ENCODE measurements around the gene PHYHD1. TPM values are rescaled to one million over a fixed set of nuclear protein-coding genes. Genes with fewer than 3 reads are reported as not detected.

Gene PHYHD1
- 1 to 10 TPM; 2.7 to 7.1 (median 4.1) TPM for polyA plus RNA-seq

GRCh38 chr9:128920381-128921058 is at the start of gene PHYHD1:
TSS of gene PHYHD1 (plus strand) at chr9:128920982. CDS start at chr9:128922324, 1,342 bp downstream.
- no peaks in the 10 kb centered on the region for H3K9me3 Mint-ChIP-seq
- H3K27me3 Mint-ChIP-seq (ENCODE audit: low read depth in 3 of 3): peaks cover 2 to 4% (median 2%) of the 10 kb centered on the region in 3 donors
- H3K27ac Mint-ChIP-seq: peak within 1 kb of the TSS; percentile 85 to 95 (median 90)
- peak within 1 kb of the TSS; percentile 40 to 84 (median 59) for H3K4me3 Mint-ChIP-seq
- peaks cover 29 to 32% of the 10 kb centered on the region in 2 donors for H3K4me1 Mint-ChIP-seq
- no peak for DNase-seq
- H3K36me3 Mint-ChIP-seq: peaks cover 0 to 24% (median 6%) of the 10 kb centered on the region in 3 donors

DNA sequence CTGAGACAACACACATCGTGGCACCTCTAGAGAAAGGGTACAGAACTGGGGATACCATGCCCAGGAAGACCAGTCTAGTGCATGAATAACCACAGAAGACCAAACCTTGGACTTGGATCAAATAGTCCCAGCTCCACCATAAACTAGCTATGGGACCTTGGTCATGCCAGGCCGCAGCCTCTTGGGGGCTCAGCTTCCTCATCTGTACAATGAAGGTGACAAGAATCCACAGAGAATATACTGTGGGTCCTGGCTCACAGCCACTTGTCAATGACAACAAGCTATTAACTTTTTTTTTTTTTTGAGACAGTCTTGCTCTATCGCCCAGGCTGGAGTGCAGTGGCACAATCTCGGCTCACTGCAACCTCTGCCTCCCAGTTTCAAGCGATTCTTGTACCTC is 42.9 kb upstream of the PHYHD1 start:
- Mint-ChIP-seq H3K4me3 (no peak overlapping the region), H3K9me3 (no peaks in the 10 kb centered on the region), H3K4me1 (peaks cover 18 to 22% of the 10 kb centered on the region in 2 donors), H3K27me3 (ENCODE audit: low read depth in 3 of 3) (peaks cover 6 to 8% (median 7%) of the 10 kb centered on the region in 3 donors), H3K36me3 (no peaks in the 10 kb centered on the region), H3K27ac (no peak overlapping the region)
- DNase-seq: no peak

GRCh38 chr9:128881884-128882676 is 38.7 kb upstream of the PHYHD1 start, which contains the start of the genes KYAT1 and LRRC8A:
TSS of gene KYAT1 (minus strand) at chr9:128881950. CDS start at chr9:128845405, 36,545 bp downstream.
TSS of gene LRRC8A (plus strand) at chr9:128882133. CDS start at chr9:128907165, 25,032 bp downstream.
- peak; percentile 97 for DNase-seq
- peaks cover 58 to 59% of the 10 kb centered on the region in 2 donors for H3K4me1 Mint-ChIP-seq
- peaks cover 7 to 8% (median 8%) of the 10 kb centered on the region in 3 donors for H3K27me3 Mint-ChIP-seq (ENCODE audit: low read depth in 3 of 3)

GRCh38 chr9:128882677-128883603 is 37.8 kb upstream of the PHYHD1 start:
- peaks cover 65 to 66% of the 10 kb centered on the region in 2 donors for H3K4me1 Mint-ChIP-seq
- no peak for DNase-seq
- H3K36me3 Mint-ChIP-seq: peaks cover 3 to 8% (median 5%) of the 10 kb centered on the region in 3 donors
- H3K9me3 Mint-ChIP-seq: no peaks in the 10 kb centered on the region
- H3K27me3 Mint-ChIP-seq (ENCODE audit: low read depth in 3 of 3): peaks cover 7 to 8% (median 8%) of the 10 kb centered on the region in 3 donors
- peak overlapping the region; percentile 90 to 97 (median 94) for H3K27ac Mint-ChIP-seq
- H3K4me3 Mint-ChIP-seq: peak overlapping the region; percentile 92 to 99 (median 98)

More at GRCh38 chr9:128881884-128882676, 38.7 kb upstream of the PHYHD1 start, which contains the start of the genes KYAT1 and LRRC8A:
- no peaks in the 10 kb centered on the region for H3K9me3 Mint-ChIP-seq
- peak within 1 kb of the TSS; percentile 92 to 98 (median 98) for H3K27ac Mint-ChIP-seq
- peaks cover 3 to 8% (median 5%) of the 10 kb centered on the region in 3 donors for H3K36me3 Mint-ChIP-seq
- H3K4me3 Mint-ChIP-seq: peak within 1 kb of the TSS; percentile 98 to 99 (median 98)

GRCh38 chr9:128884164-128884563 is 36.6 kb upstream of the PHYHD1 start:
- Mint-ChIP-seq H3K27me3 (ENCODE audit: low read depth in 3 of 3) (peaks cover 7 to 8% (median 8%) of the 10 kb centered on the region in 3 donors), H3K27ac (peak overlapping the region; percentile 83 to 97 (median 91)), H3K9me3 (no peaks in the 10 kb centered on the region), H3K4me1 (peaks cover 77 to 79% of the 10 kb centered on the region in 2 donors), H3K36me3 (peaks cover 3 to 14% (median 5%) of the 10 kb centered on the region in 3 donors), H3K4me3 (peak overlapping the region; percentile 92 to 99 (median 98))
- no peak for DNase-seq

DNA sequence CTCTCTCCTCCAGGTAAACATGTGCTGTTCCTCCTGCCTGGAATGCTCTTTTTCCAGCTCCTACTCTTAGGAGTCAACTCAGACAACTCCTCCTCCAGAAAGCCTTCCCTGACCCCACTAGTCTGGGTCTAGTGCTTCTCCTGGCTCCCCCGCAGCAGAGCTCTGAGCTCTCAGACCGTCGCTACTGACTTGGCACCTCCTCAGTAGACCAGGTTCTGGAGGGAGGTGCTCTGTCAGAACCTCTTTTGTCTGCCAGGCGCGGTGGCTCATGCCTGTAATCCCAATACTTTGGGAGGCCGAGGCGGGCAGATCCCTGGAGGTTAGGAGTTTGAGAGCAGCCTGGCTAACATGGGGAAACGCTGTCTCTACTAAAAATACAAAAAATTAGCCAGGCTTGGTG is 35.4 kb upstream of the PHYHD1 start:
- H3K4me3 Mint-ChIP-seq: peak overlapping the region in 4 of 5 donors; percentile 46 to 99 (median 68)
- H3K9me3 Mint-ChIP-seq: no peaks in the 10 kb centered on the region
- DNase-seq: no peak
- peaks cover 76 to 79% of the 10 kb centered on the region in 2 donors for H3K4me1 Mint-ChIP-seq
- peaks cover 3 to 15% (median 5%) of the 10 kb centered on the region in 3 donors for H3K36me3 Mint-ChIP-seq
- peak overlapping the region; percentile 73 to 88 (median 83) for H3K27ac Mint-ChIP-seq
- peaks cover 7 to 8% (median 8%) of the 10 kb centered on the region in 3 donors for H3K27me3 Mint-ChIP-seq (ENCODE audit: low read depth in 3 of 3)

DNA sequence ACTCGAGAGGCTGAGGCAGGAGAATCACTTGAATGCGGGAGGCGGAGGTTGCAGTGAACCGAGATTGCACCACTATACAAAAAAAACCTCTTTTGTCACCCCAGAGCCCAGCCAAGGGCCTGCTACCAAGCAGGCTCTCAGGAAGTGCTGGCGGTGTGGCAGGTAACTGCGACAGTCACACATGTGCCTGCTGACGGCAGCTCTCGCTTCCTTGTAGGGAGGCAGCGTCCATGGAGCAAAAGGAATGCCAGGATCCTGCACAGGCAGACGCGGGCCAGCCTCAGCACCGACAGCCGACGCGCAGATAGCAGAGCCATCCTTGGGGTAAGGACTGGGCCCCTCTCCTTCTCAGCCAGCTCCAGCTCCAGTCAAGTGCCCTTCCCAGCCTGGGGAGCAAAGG is 35.0 kb upstream of the PHYHD1 start:
- peak overlapping the region; percentile 58 to 88 (median 83) for H3K27ac Mint-ChIP-seq
- peaks cover 3 to 18% (median 5%) of the 10 kb centered on the region in 3 donors for H3K36me3 Mint-ChIP-seq
- H3K4me3 Mint-ChIP-seq: peak overlapping the region in 2 of 5 donors; percentile 50 to 65
- no peak for DNase-seq
- peaks cover 6 to 7% (median 6%) of the 10 kb centered on the region in 3 donors for H3K27me3 Mint-ChIP-seq (ENCODE audit: low read depth in 3 of 3)
- peaks cover 72 to 75% of the 10 kb centered on the region in 2 donors for H3K4me1 Mint-ChIP-seq
- no peaks in the 10 kb centered on the region for H3K9me3 Mint-ChIP-seq

- H3K4me3 Mint-ChIP-seq: peak overlapping the region in 2 of 5 donors; percentile 50 to 65
- no peaks in the 10 kb centered on the region for H3K9me3 Mint-ChIP-seq
- H3K36me3 Mint-ChIP-seq: peaks cover 3 to 18% (median 5%) of the 10 kb centered on the region in 3 donors
- H3K27me3 Mint-ChIP-seq (ENCODE audit: low read depth in 3 of 3): peaks cover 6 to 7% (median 6%) of the 10 kb centered on the region in 3 donors
- H3K4me1 Mint-ChIP-seq: peaks cover 70% of the 10 kb centered on the region in 2 donors
- peak overlapping the region; percentile 39 to 88 (median 73) for H3K27ac Mint-ChIP-seq
- no peak for DNase-seq
Observed at GRCh38 chr9:128886211-128886891, 34.4 kb upstream of the PHYHD1 start.

GRCh38 chr9:128887049-128887448 is 33.7 kb upstream of the PHYHD1 start:
- H3K27me3 Mint-ChIP-seq (ENCODE audit: low read depth in 3 of 3): peaks cover 2 to 4% (median 3%) of the 10 kb centered on the region in 3 donors
- no peaks in the 10 kb centered on the region for H3K9me3 Mint-ChIP-seq
- DNase-seq: no peak
- peaks cover 5 to 18% (median 6%) of the 10 kb centered on the region in 3 donors for H3K36me3 Mint-ChIP-seq
- peak overlapping the region in 1 of 5 donors; percentile 1 for H3K4me3 Mint-ChIP-seq
- H3K4me1 Mint-ChIP-seq: peaks cover 70 to 71% of the 10 kb centered on the region in 2 donors
- peak overlapping the region in 2 of 6 donors; percentile 39 to 58 for H3K27ac Mint-ChIP-seq

DNA sequence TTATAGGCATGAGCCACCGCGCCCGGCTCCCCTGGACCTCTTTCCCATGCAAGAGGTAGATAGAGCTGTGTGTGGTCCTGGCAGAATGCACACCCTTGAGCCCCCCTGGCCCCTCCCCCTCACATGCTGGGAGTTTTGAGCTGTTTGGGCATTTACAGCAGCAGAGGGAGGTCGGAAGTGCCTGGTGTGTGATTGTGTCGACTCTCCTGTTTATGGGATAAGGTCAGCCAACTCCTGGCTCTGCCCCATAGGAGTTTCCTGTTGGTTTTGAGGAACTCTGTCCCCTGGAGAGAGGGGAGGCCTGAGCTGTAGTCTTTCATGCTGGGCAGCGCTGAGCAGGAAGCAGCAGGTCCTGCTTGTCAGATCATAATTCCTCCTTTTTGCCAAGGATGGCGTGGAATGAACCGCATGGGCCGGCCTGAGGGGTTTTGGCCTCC is 32.9 kb upstream of the PHYHD1 start:
- peaks cover 0 to under 1% (median 0%) of the 10 kb centered on the region in 3 donors for H3K27me3 Mint-ChIP-seq (ENCODE audit: low read depth in 3 of 3)
- peaks cover 5 to 18% (median 6%) of the 10 kb centered on the region in 3 donors for H3K36me3 Mint-ChIP-seq
- H3K4me3 Mint-ChIP-seq: no peak overlapping the region
- H3K4me1 Mint-ChIP-seq: peaks cover 71 to 77% of the 10 kb centered on the region in 2 donors
- no peak for DNase-seq
- no peaks in the 10 kb centered on the region for H3K9me3 Mint-ChIP-seq
- H3K27ac Mint-ChIP-seq: peak overlapping the region in 5 of 6 donors; percentile 30 to 71 (median 66)

- peaks cover 0 to 6% (median 2%) of the 10 kb centered on the region in 3 donors for H3K27me3 Mint-ChIP-seq (ENCODE audit: low read depth in 3 of 3)
- H3K27ac Mint-ChIP-seq: peak overlapping the region; percentile 83 to 93 (median 90)
- DNase-seq: no peak
- H3K4me3 Mint-ChIP-seq: peak overlapping the region; percentile 40 to 67 (median 57)
- H3K9me3 Mint-ChIP-seq: no peaks in the 10 kb centered on the region
- peaks cover 64 to 73% of the 10 kb centered on the region in 2 donors for H3K4me1 Mint-ChIP-seq
- H3K36me3 Mint-ChIP-seq: peaks cover 10 to 20% (median 20%) of the 10 kb centered on the region in 3 donors
Observed at GRCh38 chr9:128891321-128892220, 29.2 kb upstream of the PHYHD1 start.
